HepG2 (cell line): ENCODE results near the gene TBL2. TPM values are rescaled to one million over a fixed set of nuclear protein-coding genes. Genes with fewer than 3 reads are reported as not detected.
"Not testable (repeated sequence)": the region's sequence is repeated elsewhere in the genome, so short reads cannot be mapped to it uniquely, and the experiment has no call there.

Source experiments
- ATAC-seq: fragments of 200-7000 bp; cut with Tn5 transposase; 3 replicates; pipeline ENCODE4 v1.9.1; 2020; ENCODE audit warnings: mild to moderate bottlenecking, moderate library complexity
- BruUV-seq: library from RNA; stranded (reverse); fragments of 400-500 nt; replicated peaks from 2 replicates; lab custom pipeline; 2021; lab: Mats Ljungman, UMichigan
- CTCF ChIA-PET: fragments of 300-600 bp; formaldehyde crosslinking; extraction: SDS; loops from one replicate; lab custom pipeline; 2021; ENCODE audit warnings: low total read pairs, inconsistent platforms, low intra/inter-chr PET ratio; lab: Yijun Ruan, JAX
- POLR2A ChIA-PET: fragments of 350-600 bp; sonication (Branson Sonifier 250); formaldehyde crosslinking; loops from one replicate; lab custom pipeline; 2020; ENCODE audit warnings: antibody characterized with exemption, inconsistent platforms; lab: Yijun Ruan, JAX
- DNase-seq: peaks from one replicate; pipeline ENCODE4 v3.0.0-alpha.2; 2015; ENCODE audit warnings: low spot score
- FAIRE-seq: peaks from 3 replicates; lab custom pipeline; 2011; peaks lifted over from hg19 to GRCh38; lab: Jason Lieb, UNC
- H2AFZ ChIP-seq: one replicate; pipeline ENCODE4 v1.6.1; 2011; ENCODE audit warnings: low read length, inconsistent platforms
- H3K27ac ChIP-seq: fragments of 300-600 bp; 3 replicates; pipeline ENCODE4 v1.8.0; 2011; ENCODE audit warnings: mixed run types, mild to moderate bottlenecking, mixed read lengths, low read length, inconsistent platforms; ENCODE audit not compliant: insufficient read depth; ENCODE audit errors: extremely low read length
- H3K27me3 ChIP-seq, 2 experiments: fragments of 200-600 bp in 1 of 2; 2 replicates in 1 of 2; 3 replicates in 1 of 2; pipeline versions ENCODE4 v1.6.0 to v1.8.0; 2011; ENCODE audit warnings: low read length in 2 of 2, mild to moderate bottlenecking in 2 of 2, moderate library complexity in 2 of 2, inconsistent platforms in 1 of 2; ENCODE audit not compliant: insufficient read depth in 2 of 2, control insufficient read depth in 1 of 2
- H3K36me3 ChIP-seq, 2 experiments: fragments of 200-600 bp in 1 of 2; replicated peaks in 1 of 2; 2 replicates in 1 of 2; 3 replicates in 1 of 2; pipeline versions ENCODE4 v1.5.1 to v1.8.0; 2011; ENCODE audit warnings: low read length in 2 of 2, inconsistent platforms in 1 of 2; ENCODE audit not compliant: insufficient read depth in 2 of 2, control insufficient read depth in 1 of 2
- H3K4me1 ChIP-seq: 2 replicates; pipeline ENCODE4 v1.5.1; 2012; ENCODE audit warnings: low read length, inconsistent platforms; ENCODE audit not compliant: insufficient read depth
- H3K4me2 ChIP-seq: 2 replicates; pipeline ENCODE4 v1.6.0; 2011; ENCODE audit warnings: low read depth, low read length, inconsistent platforms
- H3K4me3 ChIP-seq, 3 experiments: fragments of 200-600 bp in 1 of 3; sonication (generic), shearing (Covaris generic) in 1 of 3; replicated peaks in 1 of 3; 2 replicates each; pipeline ENCODE4 v1.5.1; 2011 to 2016; ENCODE audit warnings: low read length in 3 of 3, inconsistent platforms in 2 of 3, low read depth in 2 of 3, mild to moderate bottlenecking in 2 of 3, control low read depth in 1 of 3, mixed read lengths in 1 of 3; ENCODE audit not compliant: insufficient read depth in 1 of 3
- H3K79me2 ChIP-seq: one replicate; pipeline ENCODE4 v1.6.1; 2011; ENCODE audit warnings: low read length, inconsistent platforms; ENCODE audit not compliant: insufficient read depth
- H3K9ac ChIP-seq: 2 replicates; pipeline ENCODE4 v1.6.0; 2011; ENCODE audit warnings: mild to moderate bottlenecking, low read depth, low read length, inconsistent platforms; ENCODE audit not compliant: insufficient read depth
- H3K9me3 ChIP-seq: 2 replicates; pipeline ENCODE4 v1.5.1; 2012; ENCODE audit warnings: mild to moderate bottlenecking, low read length
- H4K20me1 ChIP-seq: 2 replicates; pipeline ENCODE4 v1.6.0; 2011; ENCODE audit warnings: inconsistent platforms, mild to moderate bottlenecking, low read length, moderate library complexity; ENCODE audit not compliant: insufficient read depth
- AGO1 ChIP-seq: fragments of 200-400 bp; formaldehyde crosslinking; IDR thresholded peaks from 2 replicates; pipeline ENCODE4 v1.6.1; 2017; ENCODE audit warnings: mild to moderate bottlenecking, low read depth, low read length, moderate library complexity; ENCODE audit not compliant: poor library complexity, severe bottlenecking
- CCDC6 ChIP-seq: sonication (generic); formaldehyde crosslinking; IDR thresholded peaks from 2 replicates; pipeline ENCODE4 v1.8.1; 2022; ENCODE audit warnings: mild to moderate bottlenecking, missing genetic modification reagents, moderate library complexity
- GATAD1 ChIP-seq: IDR thresholded peaks from 2 replicates; pipeline ENCODE4 v1.6.1; 2016; ENCODE audit warnings: missing genetic modification reagents, missing compliant biosample characterization
- PATZ1 ChIP-seq: sonication (generic); formaldehyde crosslinking; IDR thresholded peaks from 2 replicates; pipeline ENCODE4 v1.4.0; 2020; ENCODE audit warnings: missing genetic modification reagents
- RBFOX2 ChIP-seq: fragments of 200-400 bp; formaldehyde crosslinking; IDR thresholded peaks from 2 replicates; pipeline ENCODE4 v1.6.1; 2017; ENCODE audit warnings: low read depth, mild to moderate bottlenecking, low read length
- THAP9 ChIP-seq: sonication (generic); formaldehyde crosslinking; IDR thresholded peaks from 2 replicates; pipeline ENCODE4; 2020; ENCODE audit warnings: missing genetic modification reagents, mild to moderate bottlenecking, borderline replicate concordance
- ZNF18 ChIP-seq: sonication (generic); formaldehyde crosslinking; IDR thresholded peaks from 2 replicates; pipeline ENCODE4 v1.8.0; 2022; ENCODE audit warnings: mild to moderate bottlenecking, missing genetic modification reagents; ENCODE audit not compliant: insufficient replicate concordance
- ZNF430 ChIP-seq: sonication (generic); formaldehyde crosslinking; IDR thresholded peaks from 2 replicates; pipeline ENCODE4 v1.9.0; 2021; ENCODE audit warnings: mild to moderate bottlenecking, missing genetic modification reagents
- ZNF616 ChIP-seq: sonication (generic); formaldehyde crosslinking; IDR thresholded peaks from 2 replicates; pipeline ENCODE4 v1.5.0; 2020; ENCODE audit warnings: low read depth, mild to moderate bottlenecking, missing genetic modification reagents
- ZNF883 ChIP-seq: sonication (generic); formaldehyde crosslinking; IDR thresholded peaks from 2 replicates; pipeline ENCODE4 v1.5.1; 2020; ENCODE audit warnings: mild to moderate bottlenecking, missing genetic modification reagents; ENCODE audit errors: not compliant biosample characterization
- WGBS: methylation state at CpG from one replicate; pipeline ENCODE4 v1.1.6; 2017; ENCODE audit warnings: low lambda C conversion rate; 5-methylcytosine and 5-hydroxymethylcytosine counted together
- in situ Hi-C: cut with HindIII; loops from 2 replicates; pipeline ENCODE4 v1.10.0; 2017; ENCODE audit warnings: low pct_unique_long_range_greater_than_20kb; ENCODE audit not compliant: extremely low pct_ligation_motif_present
- intact Hi-C: fragments of 100-400 bp; cut with micrococcal nuclease; formaldehyde crosslinking; loops from one replicate; pipeline ENCODE4 v1.10.0; 2022; ENCODE audit not compliant: unreplicated experiment
- polyA plus RNA-seq, 8 experiments: library from polyadenylated mRNA; depleted of rRNA in 3 of 8; stranded (reverse) in 7 of 8; unstranded in 1 of 8; fragments of >200 nt; fragmentation: Illumina TruSeq in 4 of 8; extraction: Trizol in 4 of 8; gene quantifications; 2 replicates each; pipeline versions ENCODE4 v1.2.1 to v1.2.3, GENCODE V29; 2011 to 2016; ENCODE audit warnings: low read depth in 4 of 8, missing spikeins in 1 of 8, mixed read lengths in 1 of 8; ENCODE audit not compliant: insufficient read depth in 1 of 8
- total RNA-seq, 5 experiments: library from RNA; depleted of rRNA; stranded (reverse); fragments of >200 nt; fragmentation: Illumina TruSeq; extraction: Trizol; gene quantifications; 2 replicates each; pipeline ENCODE4 v1.2.3, GENCODE V29; 2016; ENCODE audit warnings: low read depth in 1 of 5

The TBL2 gene
- total and polyA plus RNA-seq, 2 of the 13 experiments (the other 11 are each of a cell fraction or from before 2014, with no cell fraction given), result 43.4 to 47.2 TPM

DNA sequence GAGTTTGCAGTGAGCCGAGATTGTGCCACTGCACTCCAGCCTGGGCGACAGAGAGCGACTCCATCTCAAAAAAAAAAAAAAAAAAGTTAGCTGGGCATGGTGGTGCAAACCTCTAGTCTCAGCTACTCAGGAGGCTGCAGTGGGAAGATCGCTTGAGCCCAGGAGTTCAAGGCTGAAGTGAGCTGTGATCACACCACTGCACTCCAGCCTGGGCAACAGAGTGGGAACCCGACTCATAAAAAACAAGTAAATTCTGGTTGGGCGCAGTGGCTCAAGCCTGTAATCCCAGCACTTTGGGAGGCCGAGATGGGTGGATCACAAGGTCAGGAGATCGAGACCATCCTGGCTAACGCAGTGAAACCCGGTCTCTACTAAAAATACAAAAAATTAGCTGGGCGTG is 41.0 kb upstream of the TBL2 start:
- peaks cover 85% of the 10 kb centered on the region for H3K4me1 ChIP-seq
- DNase-seq, intact Hi-C loops, FAIRE-seq, H3K4me2 ChIP-seq, H3K27me3 ChIP-seq, BruUV-seq, H2AFZ ChIP-seq, CTCF ChIA-PET, H3K4me3 ChIP-seq, H3K27ac ChIP-seq, H3K9ac ChIP-seq, H3K9me3 ChIP-seq, ATAC-seq, in situ Hi-C loops: not testable (repeated sequence)
- H3K36me3 ChIP-seq, result peaks cover 14 to 29% of the 10 kb centered on the region in 2 experiments
- POLR2A ChIA-PET, result interaction anchor here (0.7 to 13.2 kb wide), 3 partner anchors 13 to 45 kb away, joined by 3 to 416 read pairs (median 4); no protein-coding TSS in a partner anchor
- peak; percentile 93 for TF ChIP-seq ZNF18 (CRISPR knock-in tag)
- peaks cover 50% of the 10 kb centered on the region for H3K79me2 ChIP-seq
- 87% methylated on average over 11 of the region's 11 CpGs for WGBS
- H4K20me1 ChIP-seq, result peaks cover 52% of the 10 kb centered on the region

DNA sequence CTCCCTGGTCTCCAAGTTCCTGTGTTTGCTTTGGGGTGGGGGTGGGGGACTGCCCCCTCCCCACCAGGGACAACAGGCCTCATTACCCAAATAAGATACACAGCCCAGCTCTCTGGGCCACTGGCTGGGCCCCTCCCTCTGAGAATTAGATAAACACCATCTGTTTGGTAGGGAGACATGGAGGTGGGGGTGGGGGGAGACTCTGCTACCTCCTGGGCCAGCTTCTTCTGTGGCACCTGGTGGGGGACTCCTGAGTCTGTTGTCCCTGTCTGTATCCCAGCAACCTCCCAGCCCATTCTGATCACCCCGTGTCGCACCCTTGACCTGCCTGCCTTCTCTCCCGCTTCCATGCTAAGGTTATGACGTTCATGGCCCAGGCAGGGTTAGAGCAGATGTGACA is 40.2 kb upstream of the TBL2 start:
- DNase-seq (no peak), ATAC-seq (no peak), FAIRE-seq (no peak)
- ChIA-PET POLR2A (interaction anchor here (13.2 kb wide), 1 partner anchor 13 kb away, joined by 416 read pairs; no protein-coding TSS in a partner anchor), CTCF (no interaction called here)
- Histone ChIP-seq H3K9ac (no peak overlapping the region), H3K27ac (peak overlapping the region; percentile 42), H3K79me2 (peaks cover 42% of the 10 kb centered on the region), H3K4me2 (no peak overlapping the region), H2AFZ (no peak overlapping the region), H3K9me3 (no peaks in the 10 kb centered on the region), H3K36me3 (peaks cover 14 to 38% of the 10 kb centered on the region in 2 experiments), H3K4me3 (no peak overlapping the region), H3K27me3 (no peaks in the 10 kb centered on the region; a peak in 1 of 5 replicates), H3K4me1 (peaks cover 93% of the 10 kb centered on the region), H4K20me1 (peaks cover 57% of the 10 kb centered on the region)
- no TSS peak for BruUV-seq
- WGBS, result 81% methylated on average over 4 of the region's 4 CpGs
- in situ Hi-C loops (no loop called here), intact Hi-C loops (no loop called here)
- TF ChIP-seq RBFOX2 (0 out of 2 replicates have a peak, but pooled peaks have one; percentile 9), CCDC6 (CRISPR knock-in tag) (0 out of 2 replicates have a peak, but pooled peaks have one; percentile 31), AGO1 (no peak), GATAD1 (CRISPR knock-in tag) (no peak), ZNF616 (no peak), THAP9 (no peak), PATZ1 (CRISPR knock-in tag) (peak; percentile 87), ZNF430 (CRISPR knock-in tag) (no peak), ZNF883 (CRISPR knock-in tag) (no peak)
